ENCODE results near the gene BEX4.

The BEX4 gene

GRCh38 chrX:103258275-103258674 lies 43.4 kb downstream of the BEX4 start:
- no peak for TF ChIP-seq CTCF (IDR thresholded peaks at IDR 0.05; ENCODE audit: low read depth, low read length, missing control alignments)
- no peak overlapping the region for H3K4me3 ChIP-seq (ENCODE audit: low read depth, low read length)

More at GRCh38 chrX:103258275-103258674, 43.4 kb downstream of the BEX4 start:
- DNase-seq (ENCODE audit: low read depth) = no peak

All from GM12864 (cell line).